H1 (cell line): ENCODE data around the gene RERG. TPM values are rescaled to one million over a fixed set of nuclear protein-coding genes. Genes with fewer than 3 reads are reported as not detected.

Experiments
- EGR1 ChIP-seq: IDR thresholded peaks from 2 replicates; pipeline ENCODE4 v1.6.1; 2011; ENCODE audit warnings: low read depth, low read length, borderline replicate concordance
- GABPA ChIP-seq: IDR thresholded peaks from 2 replicates; pipeline ENCODE4 v1.6.1; 2011; ENCODE audit warnings: mild to moderate bottlenecking, low read length, moderate library complexity, borderline replicate concordance; ENCODE audit not compliant: insufficient read depth
- NRF1 ChIP-seq: IDR thresholded peaks from 2 replicates; pipeline ENCODE4 v1.6.1; 2011; ENCODE audit warnings: mild to moderate bottlenecking, low read depth, low read length, improper control_type of control experiment
- polyA plus RNA-seq, 7 experiments: library from polyadenylated mRNA; depleted of rRNA in 3 of 7; stranded (reverse) in 5 of 7; unstranded in 2 of 7; fragments of >200 nt in 5 of 7; fragments of 200-250 nt in 2 of 7; gene quantifications; 1 replicate in 5 of 7; 2 replicates in 1 of 7; 4 replicates in 1 of 7; pipeline versions ENCODE4 v1.2.1 to v1.2.3, GENCODE V29; 2011 to 2013; ENCODE audit warnings: missing spikeins in 2 of 7, mixed read lengths in 2 of 7
- total RNA-seq: library from RNA; stranded (reverse); fragmentation: NEBNext Ultra II Directional; extraction: Animal tissue kit (Norgen Biotek cat#: 25700); gene quantifications from 2 replicates; pipeline ENCODE4 v1.2.1, GENCODE V29; 2021
- TF ChIP-seq, protein P1 (sequence below), 3 experiments: IDR thresholded peaks; 1 replicate in 2 of 3; 2 replicates in 1 of 3; pipeline versions ENCODE4 v1.5.1 to v1.6.1; 2011; ENCODE audit warnings: low read length in 3 of 3, mild to moderate bottlenecking in 3 of 3, inconsistent platforms in 2 of 3, low read depth in 1 of 3, moderate library complexity in 1 of 3; ENCODE audit not compliant: insufficient read depth in 1 of 3; ENCODE audit errors: control extremely low read depth in 1 of 3

RERG gene
- total and polyA plus RNA-seq, 2 of the 8 experiments (the other 6 are each of a cell fraction or from before 2014, with no cell fraction given): 0.12 to 0.86 TPM

DNA sequence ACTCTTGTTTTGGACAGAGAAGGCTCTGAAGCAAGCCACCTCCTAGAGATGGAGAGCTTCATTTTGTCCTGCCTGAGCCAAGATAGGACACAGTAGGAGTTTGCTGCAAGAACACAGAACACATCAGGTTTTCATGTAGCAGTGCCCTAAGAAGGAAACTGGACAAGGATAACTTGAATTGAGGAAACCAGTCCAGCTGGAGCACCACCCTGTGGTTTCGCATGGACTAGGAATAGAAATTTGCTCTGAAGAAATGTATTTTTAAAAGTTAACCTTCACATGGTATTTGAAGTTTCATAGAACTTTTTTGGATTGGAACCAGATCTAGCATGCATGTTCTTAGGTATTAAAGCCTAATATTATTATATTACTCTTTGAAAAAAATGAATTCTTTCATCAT, 68.8 kb downstream of the RERG start (continued):
- TF ChIP-seq, protein P1, sequence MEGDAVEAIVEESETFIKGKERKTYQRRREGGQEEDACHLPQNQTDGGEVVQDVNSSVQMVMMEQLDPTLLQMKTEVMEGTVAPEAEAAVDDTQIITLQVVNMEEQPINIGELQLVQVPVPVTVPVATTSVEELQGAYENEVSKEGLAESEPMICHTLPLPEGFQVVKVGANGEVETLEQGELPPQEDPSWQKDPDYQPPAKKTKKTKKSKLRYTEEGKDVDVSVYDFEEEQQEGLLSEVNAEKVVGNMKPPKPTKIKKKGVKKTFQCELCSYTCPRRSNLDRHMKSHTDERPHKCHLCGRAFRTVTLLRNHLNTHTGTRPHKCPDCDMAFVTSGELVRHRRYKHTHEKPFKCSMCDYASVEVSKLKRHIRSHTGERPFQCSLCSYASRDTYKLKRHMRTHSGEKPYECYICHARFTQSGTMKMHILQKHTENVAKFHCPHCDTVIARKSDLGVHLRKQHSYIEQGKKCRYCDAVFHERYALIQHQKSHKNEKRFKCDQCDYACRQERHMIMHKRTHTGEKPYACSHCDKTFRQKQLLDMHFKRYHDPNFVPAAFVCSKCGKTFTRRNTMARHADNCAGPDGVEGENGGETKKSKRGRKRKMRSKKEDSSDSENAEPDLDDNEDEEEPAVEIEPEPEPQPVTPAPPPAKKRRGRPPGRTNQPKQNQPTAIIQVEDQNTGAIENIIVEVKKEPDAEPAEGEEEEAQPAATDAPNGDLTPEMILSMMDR (IDR thresholded peaks at IDR 0.05; ENCODE audit: control extremely low read depth in 1 of 3, insufficient read depth in 1 of 3, low read depth in 1 of 3, low read length in 3 of 3): no peak
- no peak for TF ChIP-seq GABPA
- no peak for TF ChIP-seq EGR1
- TF ChIP-seq NRF1: no peak
- TF ChIP-seq, all 59 proteins: peak for 0
